HUES6 (cell line): ENCODE data around the gene HAPLN3.

ENCODE experiments used
- H3K27ac ChIP-seq: 2 replicates; pipeline ENCODE4 v1.7.0; 2013; ENCODE audit warnings: low read depth, mild to moderate bottlenecking, low read length, inconsistent platforms
- H3K27me3 ChIP-seq: 2 replicates; pipeline ENCODE4 v1.6.1; 2013; ENCODE audit warnings: low read length; ENCODE audit not compliant: control insufficient read depth, insufficient read depth
- H3K36me3 ChIP-seq: 2 replicates; pipeline ENCODE4 v1.6.1; 2013; ENCODE audit warnings: low read length; ENCODE audit not compliant: control insufficient read depth, insufficient read depth
- H3K4me1 ChIP-seq: 2 replicates; pipeline ENCODE4 v1.6.1; 2013; ENCODE audit warnings: low read length; ENCODE audit not compliant: control insufficient read depth, insufficient read depth
- H3K4me3 ChIP-seq: 2 replicates; pipeline ENCODE4 v1.5.1; 2013; ENCODE audit warnings: low read depth, low read length
- H3K9ac ChIP-seq: one replicate; pipeline ENCODE4 v1.6.1; 2013; ENCODE audit warnings: mild to moderate bottlenecking, low read length
- H3K9me3 ChIP-seq: 2 replicates; pipeline ENCODE4 v1.6.1; 2013; ENCODE audit warnings: low read depth, low read length; ENCODE audit not compliant: control insufficient read depth, insufficient read depth

Gene HAPLN3

GRCh38 chr15:88876573-88876972, 18.8 kb downstream of the HAPLN3 start:
- no peak overlapping the region for H3K9ac ChIP-seq
- H3K4me3 ChIP-seq: no peak overlapping the region
- H3K27me3 ChIP-seq: no peaks in the 10 kb centered on the region
- H3K4me1 ChIP-seq: no peaks in the 10 kb centered on the region
- no peak overlapping the region for H3K27ac ChIP-seq
- H3K36me3 ChIP-seq: peaks cover 1% of the 10 kb centered on the region; the same call in 1 of the 2 replicates
- H3K9me3 ChIP-seq: no peaks in the 10 kb centered on the region

GRCh38 chr15:88874684-88875083, 20.7 kb downstream of the HAPLN3 start:
- 0 out of 2 replicates have a peak, but pooled peaks cover 5% of the 10 kb centered on the region for H3K9me3 ChIP-seq
- H3K27ac ChIP-seq: no peak overlapping the region
- H3K27me3 ChIP-seq: peaks cover 4% of the 10 kb centered on the region; the same call in 1 of the 2 replicates
- no peak overlapping the region for H3K4me3 ChIP-seq
- no peaks in the 10 kb centered on the region for H3K36me3 ChIP-seq
- no peaks in the 10 kb centered on the region for H3K4me1 ChIP-seq
- H3K9ac ChIP-seq: no peak overlapping the region

- H3K4me1 ChIP-seq: no peaks in the 10 kb centered on the region
- no peak overlapping the region for H3K27ac ChIP-seq
- no peak overlapping the region for H3K4me3 ChIP-seq
- 0 out of 2 replicates have a peak, but pooled peaks cover 5% of the 10 kb centered on the region for H3K9me3 ChIP-seq
- H3K27me3 ChIP-seq: peaks cover 4% of the 10 kb centered on the region; the same call in 1 of the 2 replicates
- H3K9ac ChIP-seq: no peak overlapping the region
- no peaks in the 10 kb centered on the region for H3K36me3 ChIP-seq
These were observed 21.1 kb downstream of the HAPLN3 start for GRCh38 chr15:88874275-88874674.

- Histone ChIP-seq H3K9ac (no peak overlapping the region), H3K4me3 (no peak overlapping the region), H3K27ac (no peak overlapping the region), H3K9me3 (0 out of 2 replicates have a peak, but pooled peaks cover 5% of the 10 kb centered on the region), H3K27me3 (peaks cover 4% of the 10 kb centered on the region; the same call in 1 of the 2 replicates), H3K4me1 (no peaks in the 10 kb centered on the region), H3K36me3 (no peaks in the 10 kb centered on the region)
These were observed 21.6 kb downstream of the HAPLN3 start for GRCh38 chr15:88873786-88874185.

GRCh38 chr15:88872706-88873105, 22.6 kb downstream of the HAPLN3 start:
- Histone ChIP-seq H3K27ac (no peak overlapping the region), H3K9me3 (0 out of 2 replicates have a peak, but pooled peaks cover 5% of the 10 kb centered on the region), H3K4me3 (no peak overlapping the region), H3K36me3 (no peaks in the 10 kb centered on the region), H3K9ac (no peak overlapping the region), H3K27me3 (peaks cover 4% of the 10 kb centered on the region; the same call in 1 of the 2 replicates), H3K4me1 (no peaks in the 10 kb centered on the region)

- Histone ChIP-seq H3K9me3 (0 out of 2 replicates have a peak, but pooled peaks cover 5% of the 10 kb centered on the region), H3K27ac (no peak overlapping the region), H3K4me3 (no peak overlapping the region), H3K36me3 (no peaks in the 10 kb centered on the region), H3K9ac (no peak overlapping the region), H3K4me1 (no peaks in the 10 kb centered on the region), H3K27me3 (peaks cover 4% of the 10 kb centered on the region; the same call in 1 of the 2 replicates)
These were observed 23.2 kb downstream of the HAPLN3 start for GRCh38 chr15:88872106-88872505.

GRCh38 chr15:88871313-88871712, 24.0 kb downstream of the HAPLN3 start:
- Histone ChIP-seq H3K4me3 (no peak overlapping the region), H3K9me3 (0 out of 2 replicates have a peak, but pooled peaks cover 5% of the 10 kb centered on the region), H3K27me3 (peaks cover 4% of the 10 kb centered on the region; the same call in 1 of the 2 replicates), H3K9ac (no peak overlapping the region), H3K4me1 (no peaks in the 10 kb centered on the region), H3K36me3 (no peaks in the 10 kb centered on the region), H3K27ac (no peak overlapping the region)

- Histone ChIP-seq H3K27me3 (peaks cover 4% of the 10 kb centered on the region; the same call in 1 of the 2 replicates), H3K4me3 (no peak overlapping the region), H3K4me1 (no peaks in the 10 kb centered on the region), H3K9ac (no peak overlapping the region), H3K36me3 (no peaks in the 10 kb centered on the region), H3K9me3 (peaks cover 5% of the 10 kb centered on the region; the same call in 1 of the 2 replicates), H3K27ac (no peak overlapping the region)
These were observed 29.0 kb downstream of the HAPLN3 start for GRCh38 chr15:88866295-88866881.

GRCh38 chr15:88865498-88866099, 29.7 kb downstream of the HAPLN3 start:
- H3K4me3 ChIP-seq: no peak overlapping the region
- H3K27ac ChIP-seq: no peak overlapping the region
- H3K9ac ChIP-seq: no peak overlapping the region
- H3K9me3 ChIP-seq: peaks cover 5% of the 10 kb centered on the region; the same call in 1 of the 2 replicates
- no peaks in the 10 kb centered on the region for H3K4me1 ChIP-seq
- no peaks in the 10 kb centered on the region for H3K36me3 ChIP-seq
- H3K27me3 ChIP-seq: no peaks in the 10 kb centered on the region

GRCh38 chr15:88864861-88865497, 30.4 kb downstream of the HAPLN3 start:
- Histone ChIP-seq H3K9ac (no peak overlapping the region), H3K27ac (no peak overlapping the region), H3K27me3 (no peaks in the 10 kb centered on the region), H3K4me3 (no peak overlapping the region), H3K36me3 (no peaks in the 10 kb centered on the region), H3K9me3 (peaks cover 2% of the 10 kb centered on the region; the same call in 1 of the 2 replicates), H3K4me1 (no peaks in the 10 kb centered on the region)

GRCh38 chr15:88863412-88863811, 31.9 kb downstream of the HAPLN3 start:
- H3K4me3 ChIP-seq: no peak overlapping the region
- no peaks in the 10 kb centered on the region for H3K4me1 ChIP-seq
- H3K27me3 ChIP-seq: no peaks in the 10 kb centered on the region
- no peaks in the 10 kb centered on the region; the same call in 1 of the 2 replicates for H3K9me3 ChIP-seq
- H3K36me3 ChIP-seq: no peaks in the 10 kb centered on the region
- H3K9ac ChIP-seq: no peak overlapping the region
- no peak overlapping the region for H3K27ac ChIP-seq
